Heart right ventricle (tissue), 16 donors: ENCODE measurements around the gene ELANE. TPM values are rescaled to one million over a fixed set of nuclear protein-coding genes. Genes with fewer than 3 reads are reported as not detected.
A peak's percentile ranks its signal among the peaks of the same experiment; 100 is the strongest.

Source experiments
- ATAC-seq, 8 donors: fragments of 200-7000 bp; cut with Tn5 transposase; one replicate each; pipeline ENCODE4 v1.9.1; 2020; ENCODE audit warnings: mild to moderate bottlenecking in 8 of 8, moderate library complexity in 8 of 8, moderate number of reproducible peaks in 1 of 8
- DNase-seq, 2 donors: peaks; one replicate each; pipeline ENCODE4 v3.0.0-alpha.2; 2020
- H3K27ac ChIP-seq, 10 donors: fragments of 200-600 bp; sonication (generic) in 2 of 10; one replicate each; pipeline versions ENCODE4 v1.5.0 to v1.8.0; 2020 to 2022; ENCODE audit warnings: mild to moderate bottlenecking in 3 of 10
- H3K27me3 ChIP-seq, 7 donors: fragments of 200-600 bp; one replicate each; pipeline ENCODE4 v1.8.0; 2021 to 2022; ENCODE audit warnings: mild to moderate bottlenecking in 2 of 7
- H3K36me3 ChIP-seq, 9 donors: fragments of 200-600 bp; sonication (generic) in 1 of 9; one replicate each; pipeline versions ENCODE4 v1.5.0 to v1.8.0; 2020 to 2022; ENCODE audit warnings: mild to moderate bottlenecking in 2 of 9
- H3K4me1 ChIP-seq, 9 donors: fragments of 200-600 bp; sonication (generic) in 1 of 9; one replicate each; pipeline versions ENCODE4 v1.5.0 to v1.8.0; 2020 to 2022; ENCODE audit warnings: mild to moderate bottlenecking in 4 of 9
- H3K4me3 ChIP-seq, 10 donors: fragments of 200-600 bp; sonication (generic) in 2 of 10; one replicate each; pipeline versions ENCODE4 v1.5.0 to v1.8.0; 2020 to 2022; ENCODE audit warnings: mild to moderate bottlenecking in 7 of 10, moderate library complexity in 2 of 10
- H3K9me3 ChIP-seq, 11 donors: fragments of 200-600 bp in 10 of 11; sonication (generic) in 2 of 11; one replicate each; pipeline versions ENCODE4 v1.5.0 to v1.8.0; 2013 to 2022; ENCODE audit warnings: mild to moderate bottlenecking in 2 of 11, control low read depth in 1 of 11, moderate library complexity in 1 of 11
- WGBS, 2 donors: extraction: QIAGEN DNeasy Blood & Tissue Kit; methylation state at CpG; one replicate each; pipeline ENCODE4 v1.1.7; 2013; ENCODE audit warnings: inconsistent platforms in 1 of 2; 5-methylcytosine and 5-hydroxymethylcytosine counted together
- intact Hi-C, 10 donors: fragments of 100-400 bp; cut with DNase I; formaldehyde crosslinking; loops; one replicate each; pipeline versions ENCODE4 v1.11.1 to v1.14.2; 2022
- polyA plus RNA-seq, 2 donors: library from polyadenylated mRNA; stranded (reverse); fragments of 200-250 nt; gene quantifications; one replicate each; pipeline ENCODE4 v1.2.3, GENCODE V29; 2013
- total RNA-seq, 10 donors: library from RNA; stranded (reverse); fragmentation: NEBNext Ultra II Directional in 3 of 10; extraction: Animal tissue kit (Norgen Biotek cat#: 25700) in 3 of 10; gene quantifications; one replicate each; pipeline versions ENCODE4 v1.2.1 to v1.2.4, GENCODE V29; 2021 to 2023
- TF ChIP-seq, protein P1 (sequence below), 9 donors: fragments of 200-600 bp; sonication (generic) in 2 of 9; IDR thresholded peaks; one replicate each; pipeline versions ENCODE4 v1.5.0 to v1.8.0; 2021 to 2022; ENCODE audit warnings: antibody characterized with exemption in 9 of 9, mild to moderate bottlenecking in 5 of 9, moderate library complexity in 1 of 9
- donor health status: Arrhythmogenic right ventricular cardiomyopathy.
- donor health status: ischemic (EF 13 %, LVEDD 7.1; RV severe dilation, severe dysfunction).
- donor health status: healthy with polysubstance abuse.
- donor health status: DM: no; HTN: yes; CAD: no.
- donor health status: DM: no; HTN: no; CAD: no.
- donor health status: ischemic (EF 25% LVEDD 6.9; RV normal size, moderate dysfunction).
- donor health status: ischemic (EF 25% LVEDD 5.7; RV mildly dilated, moderate dysfunction).
- donor health status: healthy.
- donor health status: DM: yes; HTN: yes; CAD: no.
- donor health status: Ischemic cardiomyopathy.
- donor health status: ischemic (EF 35%, LVEDD 5.7; RV mildly dilated, moderate dysfunction).
- donor health status: nonischemic (EF 11% LVEDD 7.7; RV severe dilation, severe dysfunction).
- donor health status: DM: yes; HTN: yes; CAD: no.
- donor health status: PGD.
- donor health status: ischemic (EF 29% LVEDD 5.4; RV normal size, mild dysfunction).
- donor health status: nonischemic (EF 23%, LVEDD 6.1; RV moderate dilation, normal function).

Gene ELANE
- total and polyA plus RNA-seq, 12 donors, result 0.26 to 5.4 (median 1.0) TPM; not detected in 3

DNA sequence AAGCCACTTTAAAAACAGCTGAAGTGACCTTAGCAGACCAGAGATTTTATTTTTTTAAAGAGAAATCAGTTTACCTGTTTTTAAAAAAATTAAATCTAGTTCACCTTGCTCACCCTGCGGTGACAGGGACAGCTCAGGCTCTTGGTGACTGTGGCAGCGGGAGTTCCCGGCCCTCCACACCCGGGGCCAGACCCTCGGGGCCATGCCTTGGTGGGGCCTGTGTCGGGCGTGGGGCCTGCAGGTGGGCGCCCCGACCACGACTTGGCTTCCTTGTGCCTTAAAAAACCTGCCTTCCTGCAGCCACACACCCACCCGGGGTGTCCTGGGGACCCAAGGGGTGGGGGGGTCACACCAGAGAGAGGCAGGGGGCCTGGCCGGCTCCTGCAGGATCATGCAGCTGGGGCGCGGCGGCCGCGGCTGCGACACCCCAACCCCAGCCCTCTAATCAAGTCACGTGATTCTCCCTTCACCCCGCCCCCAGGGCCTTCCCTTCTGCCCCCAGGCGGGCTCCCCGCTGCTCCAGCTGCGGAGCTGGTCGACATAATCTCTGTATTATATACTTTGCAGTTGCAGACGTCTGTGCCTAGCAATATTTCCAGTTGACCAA, 41.1 kb upstream of the ELANE start:
- peaks cover 0 to 11% (median 0%) of the 10 kb centered on the region in 9 donors for H3K4me1 ChIP-seq
- 88 to 89% methylated on average over 25 of the region's 25 CpGs for WGBS, 2 donors
- H3K4me3 ChIP-seq, result no peak overlapping the region
- intact Hi-C loops, result no loop called here
- H3K27me3 ChIP-seq, result no peaks in the 10 kb centered on the region
- H3K36me3 ChIP-seq, result peaks cover 13 to 73% (median 62%) of the 10 kb centered on the region in 9 donors
- peak in 1 of 8 donors; percentile 5 for ATAC-seq
- no peak overlapping the region for H3K27ac ChIP-seq
- no peaks in the 10 kb centered on the region for H3K9me3 ChIP-seq
- TF ChIP-seq, protein P1, sequence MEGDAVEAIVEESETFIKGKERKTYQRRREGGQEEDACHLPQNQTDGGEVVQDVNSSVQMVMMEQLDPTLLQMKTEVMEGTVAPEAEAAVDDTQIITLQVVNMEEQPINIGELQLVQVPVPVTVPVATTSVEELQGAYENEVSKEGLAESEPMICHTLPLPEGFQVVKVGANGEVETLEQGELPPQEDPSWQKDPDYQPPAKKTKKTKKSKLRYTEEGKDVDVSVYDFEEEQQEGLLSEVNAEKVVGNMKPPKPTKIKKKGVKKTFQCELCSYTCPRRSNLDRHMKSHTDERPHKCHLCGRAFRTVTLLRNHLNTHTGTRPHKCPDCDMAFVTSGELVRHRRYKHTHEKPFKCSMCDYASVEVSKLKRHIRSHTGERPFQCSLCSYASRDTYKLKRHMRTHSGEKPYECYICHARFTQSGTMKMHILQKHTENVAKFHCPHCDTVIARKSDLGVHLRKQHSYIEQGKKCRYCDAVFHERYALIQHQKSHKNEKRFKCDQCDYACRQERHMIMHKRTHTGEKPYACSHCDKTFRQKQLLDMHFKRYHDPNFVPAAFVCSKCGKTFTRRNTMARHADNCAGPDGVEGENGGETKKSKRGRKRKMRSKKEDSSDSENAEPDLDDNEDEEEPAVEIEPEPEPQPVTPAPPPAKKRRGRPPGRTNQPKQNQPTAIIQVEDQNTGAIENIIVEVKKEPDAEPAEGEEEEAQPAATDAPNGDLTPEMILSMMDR (IDR thresholded peaks at IDR 0.05), result no peak
- no peak for DNase-seq

DNA sequence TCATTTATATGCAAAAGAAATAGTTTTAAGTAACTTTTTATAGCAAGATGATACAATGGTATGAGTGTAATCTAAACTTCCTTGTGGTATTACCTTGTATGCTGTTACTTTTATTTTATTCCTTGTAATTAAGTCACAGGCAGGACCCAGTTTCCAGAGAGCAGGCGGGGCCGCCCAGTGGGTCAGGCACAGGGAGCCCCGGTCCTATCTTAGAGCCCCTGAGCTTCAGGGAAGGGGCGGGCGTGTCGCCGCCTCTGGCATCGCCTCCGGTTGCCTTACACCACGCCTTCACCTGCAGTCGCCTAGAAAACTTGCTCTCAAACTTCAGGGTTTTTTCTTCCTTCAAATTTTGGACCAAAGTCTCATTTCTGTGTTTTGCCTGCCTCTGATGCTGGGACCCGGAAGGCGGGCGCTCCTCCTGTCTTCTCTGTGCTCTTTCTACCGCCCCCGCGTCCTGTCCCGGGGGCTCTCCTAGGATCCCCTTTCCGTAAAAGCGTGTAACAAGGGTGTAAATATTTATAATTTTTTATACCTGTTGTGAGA, 40.5 kb upstream of the ELANE start:
- Histone ChIP-seq H3K4me3 (no peak overlapping the region), H3K27me3 (no peaks in the 10 kb centered on the region), H3K36me3 (peaks cover 13 to 67% (median 56%) of the 10 kb centered on the region in 9 donors), H3K27ac (no peak overlapping the region), H3K9me3 (no peaks in the 10 kb centered on the region), H3K4me1 (peaks cover 0 to 7% (median 0%) of the 10 kb centered on the region in 9 donors)
- WGBS, 2 donors, result 95 to 97% methylated on average over 20 of the region's 20 CpGs
- TF ChIP-seq, protein P1 (IDR thresholded peaks at IDR 0.05), result no peak
- no peak for DNase-seq
- intact Hi-C loops, result no loop called here
- no peak for ATAC-seq

DNA sequence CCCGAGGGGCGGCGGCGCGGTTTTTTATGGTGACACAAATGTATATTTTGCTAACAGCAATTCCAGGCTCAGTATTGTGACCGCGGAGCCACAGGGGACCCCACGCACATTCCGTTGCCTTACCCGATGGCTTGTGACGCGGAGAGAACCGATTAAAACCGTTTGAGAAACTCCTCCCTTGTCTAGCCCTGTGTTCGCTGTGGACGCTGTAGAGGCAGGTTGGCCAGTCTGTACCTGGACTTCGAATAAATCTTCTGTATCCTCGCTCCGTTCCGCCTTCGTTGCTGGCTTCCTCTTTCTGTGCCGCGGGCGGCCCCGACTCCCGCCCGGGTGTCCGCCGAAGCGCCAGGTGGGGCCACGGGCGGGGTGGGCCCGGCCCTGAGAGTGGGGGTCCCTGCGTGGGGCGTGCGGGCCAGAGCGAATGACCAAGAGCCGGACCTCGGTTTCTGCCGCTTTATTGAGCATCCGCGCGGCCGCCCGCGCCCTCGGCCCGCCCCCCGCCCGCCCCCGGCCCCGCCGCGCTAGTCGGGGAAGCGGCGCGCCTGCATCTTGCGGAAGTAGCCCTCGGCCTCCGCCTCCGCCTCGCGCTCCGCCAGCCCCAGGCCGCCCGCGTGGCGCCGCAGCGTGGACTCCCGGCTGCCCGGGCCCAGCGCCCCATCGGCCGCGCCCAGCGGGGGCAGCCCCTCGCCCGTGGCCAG, 39.9 kb upstream of the ELANE start:
- intact Hi-C loops, result no loop called here
- ATAC-seq (peak in 1 of 8 donors; percentile 1), DNase-seq (no peak)
- H3K36me3 ChIP-seq, result peaks cover 13 to 60% (median 50%) of the 10 kb centered on the region in 9 donors
- no peaks in the 10 kb centered on the region for H3K27me3 ChIP-seq
- peaks cover 0 to 1% (median 0%) of the 10 kb centered on the region in 9 donors for H3K4me1 ChIP-seq
- no peak overlapping the region for H3K4me3 ChIP-seq
- H3K27ac ChIP-seq, result no peak overlapping the region
- no peaks in the 10 kb centered on the region for H3K9me3 ChIP-seq
- 86 to 92% methylated on average over 39 to 80 of the region's 80 CpGs for WGBS, 2 donors
- TF ChIP-seq, protein P1 (IDR thresholded peaks at IDR 0.05), result no peak

DNA sequence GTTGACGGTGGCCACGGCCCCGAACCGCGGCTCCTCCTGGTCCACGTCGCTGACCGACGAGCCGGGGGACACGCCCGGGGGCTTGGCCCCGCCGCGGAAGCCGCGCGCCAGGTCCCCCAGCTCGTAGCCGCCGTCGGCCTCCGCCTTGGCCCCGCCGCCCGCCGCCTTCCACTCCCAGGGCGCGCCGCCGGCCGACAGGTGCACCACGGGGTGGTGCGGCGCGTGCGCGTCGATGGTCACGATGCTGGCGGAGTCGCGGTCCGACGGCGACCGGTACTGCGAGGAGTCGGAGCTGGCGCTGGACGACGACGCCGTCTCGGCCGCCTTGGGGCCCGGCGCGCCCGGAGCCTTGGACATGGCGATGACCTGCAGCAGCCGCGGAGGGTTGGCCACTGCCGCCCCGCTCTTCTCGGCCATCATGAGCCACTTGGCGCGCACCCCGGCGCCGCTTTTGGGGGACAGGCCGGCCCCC, 39.3 kb upstream of the ELANE start:
- no peak for ATAC-seq
- no peak overlapping the region for H3K27ac ChIP-seq
- DNase-seq, result no peak
- no peak overlapping the region for H3K4me3 ChIP-seq
- no peaks in the 10 kb centered on the region for H3K9me3 ChIP-seq
- H3K36me3 ChIP-seq, result peaks cover 13 to 55% (median 44%) of the 10 kb centered on the region in 9 donors
- intact Hi-C loops, result no loop called here
- 90 to 92% methylated on average over 59 to 72 of the region's 72 CpGs for WGBS, 2 donors
- TF ChIP-seq, protein P1 (IDR thresholded peaks at IDR 0.05), result no peak
- no peaks in the 10 kb centered on the region for H3K4me1 ChIP-seq
- no peaks in the 10 kb centered on the region for H3K27me3 ChIP-seq
